Measurements from ENCODE around the gene NDE1. TPM values are rescaled to one million over a fixed set of nuclear protein-coding genes. Genes with fewer than 3 reads are reported as not detected.

Gene NDE1
- total RNA-seq, 2 donors from 2014 or later: 26.5 to 37.0 TPM

- ATAC-seq (ENCODE audit: insufficient number of reproducible peaks, low FRiP score, low read depth): no peak
- no peak overlapping the region for H3K4me3 ChIP-seq
Observed at GRCh38 chr16:15749985-15750384, 99.9 kb downstream of the NDE1 start.

GRCh38 chr16:15751940-15752339 is 101.9 kb downstream of the NDE1 start:
- TF ChIP-seq, protein P1, sequence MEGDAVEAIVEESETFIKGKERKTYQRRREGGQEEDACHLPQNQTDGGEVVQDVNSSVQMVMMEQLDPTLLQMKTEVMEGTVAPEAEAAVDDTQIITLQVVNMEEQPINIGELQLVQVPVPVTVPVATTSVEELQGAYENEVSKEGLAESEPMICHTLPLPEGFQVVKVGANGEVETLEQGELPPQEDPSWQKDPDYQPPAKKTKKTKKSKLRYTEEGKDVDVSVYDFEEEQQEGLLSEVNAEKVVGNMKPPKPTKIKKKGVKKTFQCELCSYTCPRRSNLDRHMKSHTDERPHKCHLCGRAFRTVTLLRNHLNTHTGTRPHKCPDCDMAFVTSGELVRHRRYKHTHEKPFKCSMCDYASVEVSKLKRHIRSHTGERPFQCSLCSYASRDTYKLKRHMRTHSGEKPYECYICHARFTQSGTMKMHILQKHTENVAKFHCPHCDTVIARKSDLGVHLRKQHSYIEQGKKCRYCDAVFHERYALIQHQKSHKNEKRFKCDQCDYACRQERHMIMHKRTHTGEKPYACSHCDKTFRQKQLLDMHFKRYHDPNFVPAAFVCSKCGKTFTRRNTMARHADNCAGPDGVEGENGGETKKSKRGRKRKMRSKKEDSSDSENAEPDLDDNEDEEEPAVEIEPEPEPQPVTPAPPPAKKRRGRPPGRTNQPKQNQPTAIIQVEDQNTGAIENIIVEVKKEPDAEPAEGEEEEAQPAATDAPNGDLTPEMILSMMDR (IDR thresholded peaks at IDR 0.05): no peak

More at GRCh38 chr16:15749985-15750384, 99.9 kb downstream of the NDE1 start:
- no peaks in the 10 kb centered on the region for H3K4me1 ChIP-seq (ENCODE audit: control insufficient read depth in 1 of 2, low read depth in 2 of 2)
- TF ChIP-seq, protein P1 (IDR thresholded peaks at IDR 0.05): no peak
- peak overlapping the region in 1 of 2 donors; percentile 57 for H3K27ac ChIP-seq
- H3K9me3 ChIP-seq: no peaks in the 10 kb centered on the region
- no peak for DNase-seq (ENCODE audit: low spot score)
- no peaks in the 10 kb centered on the region for H3K27me3 ChIP-seq (replicated peaks; ENCODE audit: insufficient read depth)
- peaks cover 91% of the 10 kb centered on the region for H3K36me3 ChIP-seq

GRCh38 chr16:15752717-15753488 is 102.9 kb downstream of the NDE1 start:
- TF ChIP-seq, protein P1 (IDR thresholded peaks at IDR 0.05): no peak
- peaks cover 89% of the 10 kb centered on the region for H3K36me3 ChIP-seq
- no peaks in the 10 kb centered on the region for H3K4me1 ChIP-seq (ENCODE audit: control insufficient read depth in 1 of 2, low read depth in 2 of 2)
- no peak for ATAC-seq (ENCODE audit: insufficient number of reproducible peaks, low FRiP score, low read depth)
- no peaks in the 10 kb centered on the region for H3K9me3 ChIP-seq
- DNase-seq (ENCODE audit: low spot score): no peak
- peak overlapping the region; percentile 36 to 55 for H3K27ac ChIP-seq
- no peaks in the 10 kb centered on the region for H3K27me3 ChIP-seq (replicated peaks; ENCODE audit: insufficient read depth)
- no peak overlapping the region for H3K4me3 ChIP-seq

More at GRCh38 chr16:15751940-15752339, 101.9 kb downstream of the NDE1 start:
- H3K4me1 ChIP-seq (ENCODE audit: control insufficient read depth in 1 of 2, low read depth in 2 of 2): no peaks in the 10 kb centered on the region
- peak overlapping the region; percentile 36 to 55 for H3K27ac ChIP-seq
- DNase-seq (ENCODE audit: low spot score) (no peak), ATAC-seq (ENCODE audit: insufficient number of reproducible peaks, low FRiP score, low read depth) (no peak)
- H3K36me3 ChIP-seq: peaks cover 90% of the 10 kb centered on the region
- H3K4me3 ChIP-seq: no peak overlapping the region
- H3K27me3 ChIP-seq (replicated peaks; ENCODE audit: insufficient read depth): no peaks in the 10 kb centered on the region
- H3K9me3 ChIP-seq: no peaks in the 10 kb centered on the region

DNA sequence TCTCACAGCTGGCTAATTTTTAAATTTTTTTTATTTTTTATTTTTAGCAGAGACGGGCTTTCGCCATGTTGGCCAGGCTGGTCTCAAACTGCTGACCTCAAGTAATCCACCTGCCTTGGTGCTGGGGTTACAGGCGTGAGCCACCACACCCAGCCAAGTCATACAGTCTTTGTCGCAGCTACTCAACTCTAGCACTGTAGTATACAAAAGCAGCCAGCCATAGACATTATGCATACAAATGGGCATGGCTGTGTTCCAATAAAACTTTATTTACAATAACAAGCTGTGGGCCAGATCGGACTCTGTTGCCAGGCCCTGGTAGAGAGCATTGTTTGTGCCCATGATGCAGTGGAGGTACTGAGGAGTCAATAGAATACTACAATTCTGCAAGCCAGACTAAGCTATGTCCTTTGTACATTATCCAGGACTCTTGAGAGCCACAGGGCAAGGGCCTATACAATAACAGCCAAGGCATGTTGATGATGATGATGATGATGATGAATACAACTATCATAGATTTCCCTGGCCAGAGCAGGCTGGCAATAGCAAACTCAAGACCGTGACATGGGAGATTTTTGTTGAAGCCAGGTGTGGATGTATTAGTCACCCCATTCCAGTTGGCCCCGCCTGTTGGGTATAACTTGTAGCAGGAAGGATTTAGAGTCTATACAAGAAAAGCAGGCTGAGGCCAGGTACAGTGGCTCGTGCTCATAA is 104.9 kb downstream of the NDE1 start:
- Histone ChIP-seq H3K4me3 (no peak overlapping the region), H3K36me3 (peaks cover 83% of the 10 kb centered on the region), H3K27ac (peak overlapping the region; percentile 36 to 49), H3K4me1 (ENCODE audit: control insufficient read depth in 1 of 2, low read depth in 2 of 2) (no peaks in the 10 kb centered on the region), H3K9me3 (no peaks in the 10 kb centered on the region), H3K27me3 (replicated peaks; ENCODE audit: insufficient read depth) (no peaks in the 10 kb centered on the region)
- TF ChIP-seq, protein P1 (IDR thresholded peaks at IDR 0.05): no peak
- no peak for ATAC-seq (ENCODE audit: insufficient number of reproducible peaks, low FRiP score, low read depth)
- DNase-seq (ENCODE audit: low spot score): no peak

DNA sequence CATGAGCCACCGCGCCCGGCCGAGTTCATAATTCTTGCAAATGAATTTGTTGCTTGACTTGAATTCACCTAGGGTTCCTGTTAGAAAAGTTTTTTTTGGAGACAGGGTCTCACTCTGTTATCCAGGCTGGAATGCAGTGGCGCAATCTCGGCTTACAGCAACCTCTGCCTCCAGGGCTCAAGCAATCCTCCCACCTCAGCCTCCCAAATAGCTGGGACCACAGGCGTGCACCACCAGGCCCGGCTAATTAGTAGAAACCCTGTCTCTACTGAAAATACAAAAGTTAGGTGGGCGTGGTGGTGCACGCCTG is 107.0 kb downstream of the NDE1 start:
- Histone ChIP-seq H3K27me3 (replicated peaks; ENCODE audit: insufficient read depth) (no peaks in the 10 kb centered on the region), H3K4me1 (ENCODE audit: control insufficient read depth in 1 of 2, low read depth in 2 of 2) (no peaks in the 10 kb centered on the region), H3K9me3 (no peaks in the 10 kb centered on the region), H3K27ac (peak overlapping the region in 1 of 2 donors; percentile 68), H3K36me3 (peaks cover 86% of the 10 kb centered on the region), H3K4me3 (no peak overlapping the region)
- TF ChIP-seq, protein P1 (IDR thresholded peaks at IDR 0.05): no peak
- no peak for DNase-seq (ENCODE audit: low spot score)
- no peak for ATAC-seq (ENCODE audit: insufficient number of reproducible peaks, low FRiP score, low read depth)
